HCT116 (cell line): ENCODE results near the gene MEF2B. TPM values are rescaled to one million over a fixed set of nuclear protein-coding genes. Genes with fewer than 3 reads are reported as not detected.
"Not testable (repeated sequence)": the region's sequence is repeated elsewhere in the genome, so short reads cannot be mapped to it uniquely, and the experiment has no call there.

Experiments
- ATAC-seq: fragments of 200-7000 bp; cut with Tn5 transposase; 2 replicates; pipeline ENCODE4 v1.9.1; 2020; ENCODE audit warnings: mild to moderate bottlenecking, moderate library complexity
- BruUV-seq: library from RNA; stranded (reverse); fragments of 400-500 nt; replicated peaks from 2 replicates; lab custom pipeline; 2021; lab: Mats Ljungman, UMichigan
- CTCF ChIA-PET: fragments of 300-600 bp; sonication (Branson Sonifier 250); formaldehyde crosslinking; loops from one replicate; lab custom pipeline; 2021; ENCODE audit warnings: antibody characterized with exemption; lab: Charles Lee
- POLR2A ChIA-PET: fragments of 300-600, 350-600 bp; sonication (Branson Sonifier 250); formaldehyde crosslinking; loops from one replicate; lab custom pipeline; 2021; ENCODE audit warnings: antibody characterized with exemption; lab: Charles Lee
- RAD21 ChIA-PET, 2 experiments: fragments of 300-600 bp; sonication (Branson Sonifier 250); formaldehyde crosslinking; loops; one replicate each; lab custom pipeline; 2023; ENCODE audit warnings: low total read pairs in 2 of 2; ENCODE audit not compliant: uncharacterized antibody in 2 of 2, unreplicated experiment in 2 of 2, low non-redundant PET in 1 of 2; lab: Charles Lee
- DNase-seq: peaks from one replicate; pipeline ENCODE4 v3.0.0-alpha.2; 2010; ENCODE audit warnings: low read depth, low spot score
- H2AFZ ChIP-seq: fragments of 200-600 bp; shearing (Covaris generic), sonication (generic); 2 replicates; pipeline ENCODE4 v1.6.1; 2017; ENCODE audit warnings: low read depth, mixed run types, mixed read lengths, antibody characterized with exemption, low read length; ENCODE audit not compliant: poor library complexity, severe bottlenecking
- H3K27ac ChIP-seq: 2 replicates; pipeline ENCODE4 v1.5.1; 2012; ENCODE audit warnings: low read depth, low read length
- H3K27me3 ChIP-seq: fragments of 200-600 bp; sonication (generic); 2 replicates; pipeline ENCODE4 v1.6.1; 2016; ENCODE audit warnings: mixed run types, low read length, mixed read lengths; ENCODE audit not compliant: insufficient read depth
- H3K36me3 ChIP-seq, 2 experiments: fragments of 200-500 bp in 1 of 2; fragments of 200-600 bp in 1 of 2; sonication (Bioruptor generic) in 1 of 2; sonication (generic) in 1 of 2; 2 replicates each; pipeline versions ENCODE4 v1.5.1 to v1.6.1; 2014 to 2016; ENCODE audit warnings: low read length in 2 of 2, inconsistent platforms in 1 of 2, mixed read lengths in 1 of 2, mixed run types in 1 of 2; ENCODE audit not compliant: insufficient read depth in 2 of 2, control insufficient read depth in 1 of 2
- H3K4me1 ChIP-seq, 2 experiments: fragments of 200-600 bp in 1 of 2; sonication (generic) in 1 of 2; 2 replicates each; pipeline versions ENCODE4 v1.5.1 to v1.6.1; 2012 to 2017; ENCODE audit warnings: low read length in 2 of 2, inconsistent platforms in 1 of 2, mild to moderate bottlenecking in 1 of 2, mixed read lengths in 1 of 2, mixed run types in 1 of 2, moderate library complexity in 1 of 2; ENCODE audit not compliant: insufficient read depth in 2 of 2, control insufficient read depth in 1 of 2
- H3K4me2 ChIP-seq: fragments of 200-600 bp; sonication (generic); 2 replicates; pipeline ENCODE4 v1.6.1; 2017; ENCODE audit warnings: mixed run types, low read length, mixed read lengths
- H3K4me3 ChIP-seq, 2 experiments: fragments of 200-600 bp in 1 of 2; sonication (generic) in 1 of 2; replicated peaks in 1 of 2; 2 replicates each; pipeline ENCODE4 v1.5.1; 2011 to 2016; ENCODE audit warnings: low read length in 2 of 2, control low read depth in 1 of 2, low read depth in 1 of 2, mild to moderate bottlenecking in 1 of 2, mixed read lengths in 1 of 2, mixed run types in 1 of 2
- H3K79me2 ChIP-seq: fragments of 200-600 bp; sonication (generic); 2 replicates; pipeline ENCODE4 v1.6.1; 2017; ENCODE audit warnings: mild to moderate bottlenecking, mixed run types, low read length, moderate library complexity, mixed read lengths; ENCODE audit not compliant: insufficient read depth
- H3K9ac ChIP-seq: fragments of 200-600 bp; sonication (generic); 2 replicates; pipeline ENCODE4 v1.6.1; 2016; ENCODE audit warnings: low read length, mixed read lengths
- H3K9me2 ChIP-seq: fragments of 200-600 bp; sonication (generic), shearing (Covaris generic); 2 replicates; pipeline ENCODE4 v1.6.1; 2017; ENCODE audit warnings: mixed run types, mild to moderate bottlenecking, moderate library complexity; ENCODE audit not compliant: insufficient read depth
- H3K9me3 ChIP-seq, 2 experiments: fragments of 200-500 bp in 1 of 2; fragments of 200-600 bp in 1 of 2; sonication (Bioruptor generic) in 1 of 2; sonication (generic) in 1 of 2; 2 replicates each; pipeline ENCODE4 v1.6.1; 2014 to 2017; ENCODE audit warnings: low read length in 2 of 2, mixed read lengths in 2 of 2, inconsistent platforms in 1 of 2, low read depth in 1 of 2, mild to moderate bottlenecking in 1 of 2, mixed run types in 1 of 2, moderate library complexity in 1 of 2; ENCODE audit not compliant: control insufficient read depth in 1 of 2, insufficient read depth in 1 of 2
- H4K20me1 ChIP-seq: fragments of 200-600 bp; sonication (generic), shearing (Covaris generic); 2 replicates; pipeline ENCODE4 v1.6.1; 2017; ENCODE audit warnings: mixed run types, mild to moderate bottlenecking, moderate library complexity; ENCODE audit not compliant: insufficient read depth
- CEBPB ChIP-seq: IDR thresholded peaks from 2 replicates; pipeline ENCODE4 v1.6.1; 2012; ENCODE audit warnings: low read depth
- EGR1 ChIP-seq: IDR thresholded peaks from 2 replicates; pipeline ENCODE4 v1.6.1; 2012; ENCODE audit warnings: low read depth
- ELF1 ChIP-seq: IDR thresholded peaks from 2 replicates; pipeline ENCODE4 v1.6.1; 2012; ENCODE audit warnings: low read depth, borderline replicate concordance
- POLR2A ChIP-seq: IDR thresholded peaks from 2 replicates; pipeline ENCODE4 v1.7.0; 2011; ENCODE audit warnings: borderline replicate concordance; ENCODE audit not compliant: insufficient read depth, insufficient read length; ENCODE audit errors: extremely low read depth
- POLR2AphosphoS5 ChIP-seq: IDR thresholded peaks from 2 replicates; pipeline ENCODE4 v1.6.1; 2011; ENCODE audit warnings: mild to moderate bottlenecking, low read depth, low read length, moderate library complexity
- RAD21 ChIP-seq: IDR thresholded peaks from 2 replicates; pipeline ENCODE4 v1.6.1; 2012; ENCODE audit warnings: low read depth, mild to moderate bottlenecking
- SIN3A ChIP-seq: IDR thresholded peaks from 2 replicates; pipeline ENCODE4 v1.6.1; 2012; ENCODE audit warnings: low read depth
- SP1 ChIP-seq: IDR thresholded peaks from 2 replicates; pipeline ENCODE4 v1.6.1; 2012; ENCODE audit warnings: low read depth
- ZFX ChIP-seq: fragments of 450-650 bp; IDR thresholded peaks from 2 replicates; pipeline ENCODE4 v1.6.1; 2017
- intact Hi-C: fragments of 100-400 bp; cut with micrococcal nuclease; formaldehyde crosslinking; loops from 2 replicates; pipeline ENCODE4 v1.10.0; 2022
- total RNA-seq: library from RNA; stranded (reverse); gene quantifications from one replicate; pipeline ENCODE4 v1.2.1, GENCODE V29; 2021; ENCODE audit not compliant: unreplicated experiment
- TF ChIP-seq, protein P1 (sequence below): IDR thresholded peaks from 2 replicates; pipeline ENCODE4 v1.6.1; 2011; ENCODE audit warnings: mild to moderate bottlenecking, low read length, moderate library complexity; ENCODE audit not compliant: insufficient replicate concordance; ENCODE audit errors: extremely low read depth
- TF ChIP-seq, protein P2 (sequence below): IDR thresholded peaks from 2 replicates; pipeline ENCODE4 v1.6.1; 2012

MEF2B gene
- total RNA-seq, 1 experiment from 2014 or later = 7.9 TPM

DNA sequence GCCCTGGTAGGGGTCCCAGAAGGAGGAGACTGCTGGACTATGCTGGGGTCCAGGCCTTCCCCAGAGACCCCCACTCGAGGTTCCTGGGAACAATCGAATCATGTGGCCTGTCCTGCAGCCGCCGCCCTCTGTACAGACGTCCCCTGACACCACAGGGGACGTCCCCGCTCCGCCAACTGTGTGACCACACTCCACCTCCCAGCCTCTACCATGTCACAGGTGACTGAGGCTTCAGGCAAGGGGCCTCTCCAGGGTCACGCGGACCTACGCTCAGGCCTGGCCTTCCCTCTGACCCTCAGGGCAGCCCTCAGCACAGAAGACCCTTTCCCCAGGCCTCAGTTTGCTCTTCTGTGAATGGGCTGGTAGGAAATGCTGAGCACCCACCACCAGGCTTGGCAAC is 18.6 kb downstream of the MEF2B start:
- H3K4me3 ChIP-seq = no peak overlapping the region
- H3K4me1 ChIP-seq = no peaks in the 10 kb centered on the region
- no TSS peak for BruUV-seq
- H3K79me2 ChIP-seq = no peaks in the 10 kb centered on the region
- H2AFZ ChIP-seq = no peak overlapping the region
- DNase-seq (no peak), ATAC-seq (no peak)
- no peak overlapping the region for H3K27ac ChIP-seq
- ChIA-PET CTCF (no interaction called here), RAD21 (no interaction called here), POLR2A (no interaction called here)
- H3K4me2 ChIP-seq = no peak overlapping the region
- TF ChIP-seq, protein P1, sequence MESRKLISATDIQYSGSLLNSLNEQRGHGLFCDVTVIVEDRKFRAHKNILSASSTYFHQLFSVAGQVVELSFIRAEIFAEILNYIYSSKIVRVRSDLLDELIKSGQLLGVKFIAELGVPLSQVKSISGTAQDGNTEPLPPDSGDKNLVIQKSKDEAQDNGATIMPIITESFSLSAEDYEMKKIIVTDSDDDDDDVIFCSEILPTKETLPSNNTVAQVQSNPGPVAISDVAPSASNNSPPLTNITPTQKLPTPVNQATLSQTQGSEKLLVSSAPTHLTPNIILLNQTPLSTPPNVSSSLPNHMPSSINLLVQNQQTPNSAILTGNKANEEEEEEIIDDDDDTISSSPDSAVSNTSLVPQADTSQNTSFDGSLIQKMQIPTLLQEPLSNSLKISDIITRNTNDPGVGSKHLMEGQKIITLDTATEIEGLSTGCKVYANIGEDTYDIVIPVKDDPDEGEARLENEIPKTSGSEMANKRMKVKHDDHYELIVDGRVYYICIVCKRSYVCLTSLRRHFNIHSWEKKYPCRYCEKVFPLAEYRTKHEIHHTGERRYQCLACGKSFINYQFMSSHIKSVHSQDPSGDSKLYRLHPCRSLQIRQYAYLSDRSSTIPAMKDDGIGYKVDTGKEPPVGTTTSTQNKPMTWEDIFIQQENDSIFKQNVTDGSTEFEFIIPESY = no peak
- no peak for TF ChIP-seq ZFX
- TF ChIP-seq ELF1 = no peak
- TF ChIP-seq POLR2A = no peak
- no peak for TF ChIP-seq SIN3A
- no peak for TF ChIP-seq RAD21
- TF ChIP-seq POLR2AphosphoS5 = no peak
- no peak for TF ChIP-seq EGR1
- no peaks in the 10 kb centered on the region for H3K27me3 ChIP-seq
- H4K20me1 ChIP-seq = no peaks in the 10 kb centered on the region
- H3K9me3 ChIP-seq = no peaks in the 10 kb centered on the region
- H3K36me3 ChIP-seq = no peaks in the 10 kb centered on the region; a peak in 2 of 4 replicates
- H3K9ac ChIP-seq = no peak overlapping the region
- intact Hi-C loops = no loop called here
- no peaks in the 10 kb centered on the region for H3K9me2 ChIP-seq

DNA sequence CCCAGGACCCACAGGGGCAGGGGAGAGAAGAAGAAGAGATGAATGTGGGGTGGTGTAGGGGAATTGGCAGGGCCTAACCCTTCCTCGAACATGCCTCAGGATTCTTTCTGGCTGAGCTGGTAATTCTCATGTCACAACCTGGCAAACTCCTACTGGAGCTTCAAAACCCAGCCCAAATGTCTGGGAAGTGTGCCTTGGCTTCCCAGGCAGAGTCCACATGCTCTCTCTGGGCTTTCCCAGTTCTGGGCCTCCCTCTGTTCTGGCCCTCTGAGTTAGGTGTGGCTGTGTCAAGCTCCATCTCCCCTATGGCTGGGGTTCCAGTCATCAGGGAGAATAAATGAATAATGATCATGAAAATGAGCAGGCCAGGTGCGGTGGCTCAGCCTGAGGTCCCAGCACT is 20.6 kb downstream of the MEF2B start:
- BruUV-seq = no TSS peak
- H3K4me1 ChIP-seq = no peaks in the 10 kb centered on the region
- RAD21 ChIA-PET = no interaction called here
- H3K4me2 ChIP-seq = no peak overlapping the region
- no peak for ATAC-seq
- no peak overlapping the region for H2AFZ ChIP-seq
- H3K36me3 ChIP-seq = no peaks in the 10 kb centered on the region; a peak in 2 of 4 replicates
- POLR2A ChIA-PET = no interaction called here
- no peak for TF ChIP-seq RAD21
- TF ChIP-seq, protein P2, sequence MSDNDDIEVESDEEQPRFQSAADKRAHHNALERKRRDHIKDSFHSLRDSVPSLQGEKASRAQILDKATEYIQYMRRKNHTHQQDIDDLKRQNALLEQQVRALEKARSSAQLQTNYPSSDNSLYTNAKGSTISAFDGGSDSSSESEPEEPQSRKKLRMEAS = no peak
- TF ChIP-seq CEBPB = no peak
- no peak for TF ChIP-seq SIN3A
- TF ChIP-seq POLR2A = no peak
- no peak for TF ChIP-seq ZFX
- no peak for TF ChIP-seq SP1
- H3K4me3 ChIP-seq = no peak overlapping the region
- no peaks in the 10 kb centered on the region for H3K9me3 ChIP-seq
- no peak overlapping the region for H3K27ac ChIP-seq
- no peaks in the 10 kb centered on the region for H4K20me1 ChIP-seq
- H3K9ac ChIP-seq = no peak overlapping the region
- H3K27me3 ChIP-seq = no peaks in the 10 kb centered on the region
- intact Hi-C loops = loop anchor here (5.0 kb wide), 1 partner anchor 343 kb away; no protein-coding TSS in a partner anchor
- no peak for DNase-seq
- H3K79me2 ChIP-seq = no peaks in the 10 kb centered on the region
- no peaks in the 10 kb centered on the region for H3K9me2 ChIP-seq
- CTCF ChIA-PET = interaction anchor here (1.2 kb wide), 1 partner anchor 25 kb away, joined by 3 read pairs; no protein-coding TSS in a partner anchor

DNA sequence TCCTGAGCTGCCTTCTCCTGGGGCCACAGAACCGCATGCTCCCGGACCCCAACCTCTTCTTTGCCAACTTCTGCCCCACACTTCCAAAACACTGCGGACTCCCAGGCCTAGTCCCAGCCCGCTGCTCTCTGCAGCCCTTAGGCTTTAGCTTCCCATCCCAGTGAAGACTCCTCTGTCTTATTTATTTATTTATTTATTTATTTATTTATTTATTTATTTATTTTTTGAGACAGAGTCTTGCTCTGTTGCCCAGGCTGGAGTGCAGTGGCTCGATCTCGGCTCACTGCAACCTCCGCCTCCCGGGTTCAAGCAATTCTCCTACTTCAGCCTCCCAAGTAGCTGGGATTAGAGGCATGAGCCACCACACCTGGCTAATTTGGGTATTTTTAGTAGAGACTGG is 21.6 kb downstream of the MEF2B start:
- H3K27me3 ChIP-seq, H3K9me3 ChIP-seq, H3K4me3 ChIP-seq, DNase-seq, BruUV-seq, H3K79me2 ChIP-seq, H4K20me1 ChIP-seq, RAD21 ChIA-PET, H3K4me1 ChIP-seq, ATAC-seq, H3K4me2 ChIP-seq, POLR2A ChIA-PET, H2AFZ ChIP-seq, H3K9ac ChIP-seq, H3K36me3 ChIP-seq, H3K27ac ChIP-seq, H3K9me2 ChIP-seq: not testable (repeated sequence)
- intact Hi-C loops = loop anchor here (5.0 kb wide), 1 partner anchor 344 kb away; no protein-coding TSS in a partner anchor
- CTCF ChIA-PET = interaction anchor here (1.2 to 3.3 kb wide), 2 partner anchors 26 to 194 kb away, joined by 3 to 15 read pairs; no protein-coding TSS in a partner anchor
